Cortex of kidney (tissue), 1 donor: Measurements from ENCODE around the gene ZNF718.
"Not testable (repeated sequence)": the region's sequence is repeated elsewhere in the genome, so short reads cannot be mapped to it uniquely, and the experiment has no call there.

ENCODE experiments used
- DNase-seq: peaks from one replicate; lab custom pipeline; 2025; lab: John Stamatoyannopoulos, UW

The ZNF718 gene

GRCh38 chr4:161496-162284 lies 37.4 kb downstream of the ZNF718 start:
- DNase-seq = no peak

- not testable (repeated sequence) for DNase-seq
These were observed 45.3 kb downstream of the ZNF718 start for GRCh38 chr4:169640-170039.

GRCh38 chr4:171318-171717 lies 47.0 kb downstream of the ZNF718 start:
- not testable (repeated sequence) for DNase-seq

GRCh38 chr4:173666-174314 lies 49.5 kb downstream of the ZNF718 start:
- no peak for DNase-seq

- no peak for DNase-seq
These were observed 51.7 kb downstream of the ZNF718 start for GRCh38 chr4:175986-176385.

GRCh38 chr4:176995-177394 lies 52.7 kb downstream of the ZNF718 start:
- no peak for DNase-seq

- DNase-seq = not testable (repeated sequence)
These were observed 57.9 kb downstream of the ZNF718 start for GRCh38 chr4:182225-182624.

- no peak for DNase-seq
These were observed 63.8 kb downstream of the ZNF718 start for GRCh38 chr4:188091-188490.

GRCh38 chr4:195159-195558 lies 70.9 kb downstream of the ZNF718 start:
- not testable (repeated sequence) for DNase-seq

- no peak for DNase-seq
These were observed 76.6 kb downstream of the ZNF718 start for GRCh38 chr4:200936-201335.

GRCh38 chr4:202822-203221 lies 78.5 kb downstream of the ZNF718 start:
- not testable (repeated sequence) for DNase-seq

GRCh38 chr4:205097-205756 lies 80.9 kb downstream of the ZNF718 start:
- DNase-seq = no peak

GRCh38 chr4:206054-206453 lies 81.8 kb downstream of the ZNF718 start:
- DNase-seq = no peak

- not testable (repeated sequence) for DNase-seq
These were observed 84.3 kb downstream of the ZNF718 start for GRCh38 chr4:208416-209096.

- no peak for DNase-seq
These were observed 86.8 kb downstream of the ZNF718 start for GRCh38 chr4:211033-211511.

- DNase-seq = no peak
These were observed 88.3 kb downstream of the ZNF718 start for GRCh38 chr4:212438-213188.

- not testable (repeated sequence) for DNase-seq
These were observed 88.9 kb downstream of the ZNF718 start for GRCh38 chr4:213189-213535.
